Measurements from ENCODE around the gene ZAR1L. TPM values are rescaled to one million over a fixed set of nuclear protein-coding genes. Genes with fewer than 3 reads are reported as not detected.

ZAR1L gene
- total and polyA plus RNA-seq, 2 experiments from 2014 or later = 0.31 to 0.56 TPM

DNA sequence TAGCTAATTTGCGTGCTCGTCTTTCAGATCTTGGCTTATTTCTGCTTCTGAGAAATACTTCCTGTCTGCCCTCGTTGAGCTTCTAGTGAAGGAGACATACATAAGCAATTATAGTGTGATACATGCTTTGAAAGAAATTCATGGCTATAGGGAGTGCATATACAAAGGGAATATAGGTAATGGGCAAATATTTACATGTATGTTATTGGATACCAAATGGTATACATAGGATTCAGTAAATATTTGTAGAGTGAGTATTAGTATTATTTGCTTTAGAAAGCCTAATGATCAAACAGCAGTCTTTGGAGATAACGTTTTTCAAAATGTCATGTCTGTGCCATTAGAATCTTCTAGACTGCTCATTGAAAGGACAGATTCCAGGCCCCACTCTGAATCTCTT lies 5.4 kb upstream of the ZAR1L start:
- H3K79me2 ChIP-seq (replicated peaks; ENCODE audit: insufficient read depth) = no peaks in the 10 kb centered on the region
- H3K4me1 ChIP-seq (ENCODE audit: insufficient read depth) = no peaks in the 10 kb centered on the region; the same call in 1 of the 2 replicates
- no peaks in the 10 kb centered on the region for H3K27me3 ChIP-seq (ENCODE audit: insufficient read depth)
- H3K27ac Mint-ChIP-seq = no peak overlapping the region
- peaks cover 3% of the 10 kb centered on the region; the same call in 1 of the 3 replicates for H3K4me1 Mint-ChIP-seq
- no peak for DNase-seq (ENCODE audit: low spot score)
- 0 out of 2 replicates have a peak, but pooled peaks cover 4% of the 10 kb centered on the region for H4K20me1 ChIP-seq (replicated peaks; ENCODE audit: insufficient read depth)
- TF ChIP-seq STAT1 (IDR thresholded peaks at IDR 0.05; ENCODE audit: unreplicated experiment) (no peak), JUNB (IDR thresholded peaks at IDR 0.05; ENCODE audit: unreplicated experiment) (no peak), ZNF114 (CRISPR knock-in tag; IDR thresholded peaks at IDR 0.05) (no peak), ZNF331 (CRISPR knock-in tag; IDR thresholded peaks at IDR 0.05; ENCODE audit: low read depth) (no peak), CREB1 (CRISPR knock-in tag; IDR thresholded peaks at IDR 0.05; ENCODE audit: low read depth) (no peak), POLR2AphosphoS5 (IDR thresholded peaks at IDR 0.05; ENCODE audit: low read depth) (no peak), EZH2 (IDR thresholded peaks at IDR 0.05; ENCODE audit: low read depth, unreplicated experiment) (no peak), NANOG (IDR thresholded peaks at IDR 0.05; ENCODE audit: borderline replicate concordance) (no peak), EZH2phosphoT487 (IDR thresholded peaks at IDR 0.05; ENCODE audit: unreplicated experiment) (no peak)
- TF ChIP-seq, protein P1, sequence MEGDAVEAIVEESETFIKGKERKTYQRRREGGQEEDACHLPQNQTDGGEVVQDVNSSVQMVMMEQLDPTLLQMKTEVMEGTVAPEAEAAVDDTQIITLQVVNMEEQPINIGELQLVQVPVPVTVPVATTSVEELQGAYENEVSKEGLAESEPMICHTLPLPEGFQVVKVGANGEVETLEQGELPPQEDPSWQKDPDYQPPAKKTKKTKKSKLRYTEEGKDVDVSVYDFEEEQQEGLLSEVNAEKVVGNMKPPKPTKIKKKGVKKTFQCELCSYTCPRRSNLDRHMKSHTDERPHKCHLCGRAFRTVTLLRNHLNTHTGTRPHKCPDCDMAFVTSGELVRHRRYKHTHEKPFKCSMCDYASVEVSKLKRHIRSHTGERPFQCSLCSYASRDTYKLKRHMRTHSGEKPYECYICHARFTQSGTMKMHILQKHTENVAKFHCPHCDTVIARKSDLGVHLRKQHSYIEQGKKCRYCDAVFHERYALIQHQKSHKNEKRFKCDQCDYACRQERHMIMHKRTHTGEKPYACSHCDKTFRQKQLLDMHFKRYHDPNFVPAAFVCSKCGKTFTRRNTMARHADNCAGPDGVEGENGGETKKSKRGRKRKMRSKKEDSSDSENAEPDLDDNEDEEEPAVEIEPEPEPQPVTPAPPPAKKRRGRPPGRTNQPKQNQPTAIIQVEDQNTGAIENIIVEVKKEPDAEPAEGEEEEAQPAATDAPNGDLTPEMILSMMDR (conservative IDR thresholded peaks at IDR 0.05; ENCODE audit: low read depth in 2 of 2) = no peak
- TF ChIP-seq, protein P2, sequence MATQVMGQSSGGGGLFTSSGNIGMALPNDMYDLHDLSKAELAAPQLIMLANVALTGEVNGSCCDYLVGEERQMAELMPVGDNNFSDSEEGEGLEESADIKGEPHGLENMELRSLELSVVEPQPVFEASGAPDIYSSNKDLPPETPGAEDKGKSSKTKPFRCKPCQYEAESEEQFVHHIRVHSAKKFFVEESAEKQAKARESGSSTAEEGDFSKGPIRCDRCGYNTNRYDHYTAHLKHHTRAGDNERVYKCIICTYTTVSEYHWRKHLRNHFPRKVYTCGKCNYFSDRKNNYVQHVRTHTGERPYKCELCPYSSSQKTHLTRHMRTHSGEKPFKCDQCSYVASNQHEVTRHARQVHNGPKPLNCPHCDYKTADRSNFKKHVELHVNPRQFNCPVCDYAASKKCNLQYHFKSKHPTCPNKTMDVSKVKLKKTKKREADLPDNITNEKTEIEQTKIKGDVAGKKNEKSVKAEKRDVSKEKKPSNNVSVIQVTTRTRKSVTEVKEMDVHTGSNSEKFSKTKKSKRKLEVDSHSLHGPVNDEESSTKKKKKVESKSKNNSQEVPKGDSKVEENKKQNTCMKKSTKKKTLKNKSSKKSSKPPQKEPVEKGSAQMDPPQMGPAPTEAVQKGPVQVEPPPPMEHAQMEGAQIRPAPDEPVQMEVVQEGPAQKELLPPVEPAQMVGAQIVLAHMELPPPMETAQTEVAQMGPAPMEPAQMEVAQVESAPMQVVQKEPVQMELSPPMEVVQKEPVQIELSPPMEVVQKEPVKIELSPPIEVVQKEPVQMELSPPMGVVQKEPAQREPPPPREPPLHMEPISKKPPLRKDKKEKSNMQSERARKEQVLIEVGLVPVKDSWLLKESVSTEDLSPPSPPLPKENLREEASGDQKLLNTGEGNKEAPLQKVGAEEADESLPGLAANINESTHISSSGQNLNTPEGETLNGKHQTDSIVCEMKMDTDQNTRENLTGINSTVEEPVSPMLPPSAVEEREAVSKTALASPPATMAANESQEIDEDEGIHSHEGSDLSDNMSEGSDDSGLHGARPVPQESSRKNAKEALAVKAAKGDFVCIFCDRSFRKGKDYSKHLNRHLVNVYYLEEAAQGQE (IDR thresholded peaks at IDR 0.05; ENCODE audit: unreplicated experiment) = no peak
- TF ChIP-seq, protein P3, sequence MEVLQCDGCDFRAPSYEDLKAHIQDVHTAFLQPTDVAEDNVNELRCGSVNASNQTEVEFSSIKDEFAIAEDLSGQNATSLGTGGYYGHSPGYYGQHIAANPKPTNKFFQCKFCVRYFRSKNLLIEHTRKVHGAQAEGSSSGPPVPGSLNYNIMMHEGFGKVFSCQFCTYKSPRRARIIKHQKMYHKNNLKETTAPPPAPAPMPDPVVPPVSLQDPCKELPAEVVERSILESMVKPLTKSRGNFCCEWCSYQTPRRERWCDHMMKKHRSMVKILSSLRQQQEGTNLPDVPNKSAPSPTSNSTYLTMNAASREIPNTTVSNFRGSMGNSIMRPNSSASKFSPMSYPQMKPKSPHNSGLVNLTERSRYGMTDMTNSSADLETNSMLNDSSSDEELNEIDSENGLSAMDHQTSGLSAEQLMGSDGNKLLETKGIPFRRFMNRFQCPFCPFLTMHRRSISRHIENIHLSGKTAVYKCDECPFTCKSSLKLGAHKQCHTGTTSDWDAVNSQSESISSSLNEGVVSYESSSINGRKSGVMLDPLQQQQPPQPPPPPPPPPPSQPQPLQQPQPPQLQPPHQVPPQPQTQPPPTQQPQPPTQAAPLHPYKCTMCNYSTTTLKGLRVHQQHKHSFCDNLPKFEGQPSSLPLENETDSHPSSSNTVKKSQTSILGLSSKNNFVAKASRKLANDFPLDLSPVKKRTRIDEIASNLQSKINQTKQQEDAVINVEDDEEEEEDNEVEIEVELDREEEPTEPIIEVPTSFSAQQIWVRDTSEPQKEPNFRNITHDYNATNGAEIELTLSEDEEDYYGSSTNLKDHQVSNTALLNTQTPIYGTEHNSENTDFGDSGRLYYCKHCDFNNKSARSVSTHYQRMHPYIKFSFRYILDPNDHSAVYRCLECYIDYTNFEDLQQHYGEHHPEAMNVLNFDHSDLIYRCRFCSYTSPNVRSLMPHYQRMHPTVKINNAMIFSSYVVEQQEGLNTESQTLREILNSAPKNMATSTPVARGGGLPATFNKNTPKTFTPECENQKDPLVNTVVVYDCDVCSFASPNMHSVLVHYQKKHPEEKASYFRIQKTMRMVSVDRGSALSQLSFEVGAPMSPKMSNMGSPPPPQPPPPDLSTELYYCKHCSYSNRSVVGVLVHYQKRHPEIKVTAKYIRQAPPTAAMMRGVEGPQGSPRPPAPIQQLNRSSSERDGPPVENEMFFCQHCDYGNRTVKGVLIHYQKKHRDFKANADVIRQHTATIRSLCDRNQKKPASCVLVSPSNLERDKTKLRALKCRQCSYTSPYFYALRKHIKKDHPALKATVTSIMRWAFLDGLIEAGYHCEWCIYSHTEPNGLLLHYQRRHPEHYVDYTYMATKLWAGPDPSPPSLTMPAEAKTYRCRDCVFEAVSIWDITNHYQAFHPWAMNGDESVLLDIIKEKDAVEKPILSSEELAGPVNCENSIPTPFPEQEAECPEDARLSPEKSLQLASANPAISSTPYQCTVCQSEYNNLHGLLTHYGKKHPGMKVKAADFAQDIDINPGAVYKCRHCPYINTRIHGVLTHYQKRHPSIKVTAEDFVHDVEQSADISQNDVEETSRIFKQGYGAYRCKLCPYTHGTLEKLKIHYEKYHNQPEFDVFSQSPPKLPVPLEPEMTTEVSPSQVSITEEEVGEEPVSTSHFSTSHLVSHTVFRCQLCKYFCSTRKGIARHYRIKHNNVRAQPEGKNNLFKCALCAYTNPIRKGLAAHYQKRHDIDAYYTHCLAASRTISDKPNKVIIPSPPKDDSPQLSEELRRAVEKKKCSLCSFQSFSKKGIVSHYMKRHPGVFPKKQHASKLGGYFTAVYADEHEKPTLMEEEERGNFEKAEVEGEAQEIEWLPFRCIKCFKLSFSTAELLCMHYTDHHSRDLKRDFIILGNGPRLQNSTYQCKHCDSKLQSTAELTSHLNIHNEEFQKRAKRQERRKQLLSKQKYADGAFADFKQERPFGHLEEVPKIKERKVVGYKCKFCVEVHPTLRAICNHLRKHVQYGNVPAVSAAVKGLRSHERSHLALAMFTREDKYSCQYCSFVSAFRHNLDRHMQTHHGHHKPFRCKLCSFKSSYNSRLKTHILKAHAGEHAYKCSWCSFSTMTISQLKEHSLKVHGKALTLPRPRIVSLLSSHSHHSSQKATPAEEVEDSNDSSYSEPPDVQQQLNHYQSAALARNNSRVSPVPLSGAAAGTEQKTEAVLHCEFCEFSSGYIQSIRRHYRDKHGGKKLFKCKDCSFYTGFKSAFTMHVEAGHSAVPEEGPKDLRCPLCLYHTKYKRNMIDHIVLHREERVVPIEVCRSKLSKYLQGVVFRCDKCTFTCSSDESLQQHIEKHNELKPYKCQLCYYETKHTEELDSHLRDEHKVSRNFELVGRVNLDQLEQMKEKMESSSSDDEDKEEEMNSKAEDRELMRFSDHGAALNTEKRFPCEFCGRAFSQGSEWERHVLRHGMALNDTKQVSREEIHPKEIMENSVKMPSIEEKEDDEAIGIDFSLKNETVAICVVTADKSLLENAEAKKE (CRISPR knock-in tag; IDR thresholded peaks at IDR 0.05) = no peak
- TF ChIP-seq, protein P4, sequence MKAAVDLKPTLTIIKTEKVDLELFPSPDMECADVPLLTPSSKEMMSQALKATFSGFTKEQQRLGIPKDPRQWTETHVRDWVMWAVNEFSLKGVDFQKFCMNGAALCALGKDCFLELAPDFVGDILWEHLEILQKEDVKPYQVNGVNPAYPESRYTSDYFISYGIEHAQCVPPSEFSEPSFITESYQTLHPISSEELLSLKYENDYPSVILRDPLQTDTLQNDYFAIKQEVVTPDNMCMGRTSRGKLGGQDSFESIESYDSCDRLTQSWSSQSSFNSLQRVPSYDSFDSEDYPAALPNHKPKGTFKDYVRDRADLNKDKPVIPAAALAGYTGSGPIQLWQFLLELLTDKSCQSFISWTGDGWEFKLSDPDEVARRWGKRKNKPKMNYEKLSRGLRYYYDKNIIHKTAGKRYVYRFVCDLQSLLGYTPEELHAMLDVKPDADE (IDR thresholded peaks at IDR 0.05) = no peak
- peaks cover 4% of the 10 kb centered on the region for H3K27me3 Mint-ChIP-seq (ENCODE audit: insufficient read depth, low read depth, poor library complexity)
- no peak overlapping the region for H3K4me3 Mint-ChIP-seq
- no peak overlapping the region for H3K4me3 ChIP-seq
- H3K9me3 Mint-ChIP-seq = no peaks in the 10 kb centered on the region
- H2AFZ ChIP-seq = no peak overlapping the region
- H3K36me3 ChIP-seq (ENCODE audit: insufficient read depth) = peaks cover 11% of the 10 kb centered on the region; the same call in 1 of the 2 replicates
- ATAC-seq = no peak
- H3K4me2 ChIP-seq = no peak overlapping the region
- H3F3A ChIP-seq (replicated peaks; ENCODE audit: low read depth) = no peaks in the 10 kb centered on the region
- peaks cover 36% of the 10 kb centered on the region for H3K36me3 Mint-ChIP-seq (ENCODE audit: low read depth)
- no peaks in the 10 kb centered on the region for H3K9me2 ChIP-seq (ENCODE audit: insufficient read depth)
- H3K27ac ChIP-seq (ENCODE audit: low read depth) = no peak overlapping the region
